ENCODE results near the gene PNPLA1.

Gene PNPLA1

GRCh38 chr6:36285797-36286196, 15.9 kb downstream of the PNPLA1 start:
- DNase-seq = no peak

GRCh38 chr6:36286858-36287257, 17.0 kb downstream of the PNPLA1 start:
- no peak for DNase-seq

- DNase-seq = no peak
Observed at GRCh38 chr6:36289281-36289878, 19.5 kb downstream of the PNPLA1 start.

- no peak for DNase-seq
Observed at GRCh38 chr6:36290668-36291620, 21.1 kb downstream of the PNPLA1 start.

GRCh38 chr6:36292170-36292569, 22.3 kb downstream of the PNPLA1 start:
- no peak for DNase-seq

GRCh38 chr6:36296240-36296639, 26.4 kb downstream of the PNPLA1 start:
- no peak for DNase-seq

GRCh38 chr6:36297051-36297450, 27.2 kb downstream of the PNPLA1 start:
- DNase-seq = no peak

GRCh38 chr6:36297511-36297910, 27.7 kb downstream of the PNPLA1 start:
- no peak for DNase-seq

- no peak for DNase-seq
Observed at GRCh38 chr6:36298027-36298426, 28.2 kb downstream of the PNPLA1 start.

GRCh38 chr6:36301085-36301658, 31.3 kb downstream of the PNPLA1 start:
- no peak for DNase-seq

GRCh38 chr6:36301781-36302180, 31.9 kb downstream of the PNPLA1 start:
- DNase-seq = no peak

- DNase-seq = peak in 1 of 2 experiments; percentile 5
Observed at GRCh38 chr6:36302227-36302976, 32.5 kb downstream of the PNPLA1 start.

GRCh38 chr6:36305885-36306284, 36.0 kb downstream of the PNPLA1 start:
- DNase-seq = no peak

- DNase-seq = no peak
Observed at GRCh38 chr6:36306375-36306774, 36.5 kb downstream of the PNPLA1 start.

GRCh38 chr6:36308514-36308913, 38.7 kb downstream of the PNPLA1 start:
- DNase-seq = no peak

GRCh38 chr6:36309203-36309602, 39.3 kb downstream of the PNPLA1 start:
- no peak for DNase-seq

- DNase-seq = no peak
Observed at GRCh38 chr6:36309900-36310299, 40.0 kb downstream of the PNPLA1 start.

- no peak for DNase-seq
Observed at GRCh38 chr6:36312854-36313648, 43.2 kb downstream of the PNPLA1 start.

GRCh38 chr6:36313649-36313936, 43.7 kb downstream of the PNPLA1 start:
- DNase-seq = no peak

- no peak for DNase-seq
Observed at GRCh38 chr6:36314221-36315014, 44.6 kb downstream of the PNPLA1 start.

GRCh38 chr6:36315921-36316320, 46.1 kb downstream of the PNPLA1 start:
- DNase-seq = no peak

- no peak for DNase-seq
Observed at GRCh38 chr6:36317623-36318022, 47.8 kb downstream of the PNPLA1 start.
